ENCODE measurements around the gene PLOD1.
A peak's percentile ranks its signal among the peaks of the same experiment; 100 is the strongest.
"Not testable (repeated sequence)": the region's sequence is repeated elsewhere in the genome, so short reads cannot be mapped to it uniquely, and the experiment has no call there.

PLOD1 gene

DNA sequence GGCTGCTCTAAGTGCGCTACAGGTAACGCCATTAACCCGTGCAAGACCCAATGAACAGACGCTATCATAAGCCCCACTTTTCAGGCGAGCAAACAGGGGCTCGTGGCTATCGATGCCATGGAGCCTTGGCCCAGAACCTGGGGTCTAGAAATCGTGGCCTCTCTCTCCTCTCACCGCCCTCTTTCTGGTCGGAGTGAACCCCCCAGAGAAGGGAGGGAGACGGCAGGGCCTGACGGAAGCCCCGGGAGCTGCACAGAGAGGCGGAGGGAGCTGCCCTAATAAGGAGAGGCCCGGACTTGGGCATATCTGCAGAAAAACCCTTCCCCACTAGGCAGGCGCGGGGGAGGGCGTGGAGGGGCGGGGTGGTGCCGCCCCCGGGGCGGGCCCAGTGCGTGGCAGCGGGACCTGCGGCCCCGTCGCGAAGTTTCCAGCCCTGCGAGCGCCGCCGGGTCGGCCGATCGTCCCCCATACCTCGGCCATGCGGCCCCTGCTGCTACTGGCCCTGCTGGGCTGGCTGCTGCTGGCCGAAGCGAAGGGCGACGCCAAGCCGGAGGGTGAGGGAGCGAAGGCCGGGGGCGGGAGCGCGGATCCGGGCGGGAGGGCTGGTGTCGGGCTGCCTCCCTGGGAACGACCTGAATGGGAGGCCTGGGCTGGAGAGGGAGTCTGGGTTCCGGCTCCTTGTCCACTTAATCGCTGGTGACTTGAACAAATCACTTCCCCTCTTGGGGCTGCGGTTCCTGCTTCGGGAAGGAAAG, at the start of gene PLOD1:
TSS of gene PLOD1 (plus strand) at position 416 of the 755 bp plus-strand sequence. CDS start at position 479, 63 bp downstream.
- peak; percentile 75 for DNase-seq (ENCODE audit: low spot score)

GRCh38 chr1:11885916-11886315, 48.6 kb upstream of the PLOD1 start:
- no peak for DNase-seq (ENCODE audit: low spot score)

DNA sequence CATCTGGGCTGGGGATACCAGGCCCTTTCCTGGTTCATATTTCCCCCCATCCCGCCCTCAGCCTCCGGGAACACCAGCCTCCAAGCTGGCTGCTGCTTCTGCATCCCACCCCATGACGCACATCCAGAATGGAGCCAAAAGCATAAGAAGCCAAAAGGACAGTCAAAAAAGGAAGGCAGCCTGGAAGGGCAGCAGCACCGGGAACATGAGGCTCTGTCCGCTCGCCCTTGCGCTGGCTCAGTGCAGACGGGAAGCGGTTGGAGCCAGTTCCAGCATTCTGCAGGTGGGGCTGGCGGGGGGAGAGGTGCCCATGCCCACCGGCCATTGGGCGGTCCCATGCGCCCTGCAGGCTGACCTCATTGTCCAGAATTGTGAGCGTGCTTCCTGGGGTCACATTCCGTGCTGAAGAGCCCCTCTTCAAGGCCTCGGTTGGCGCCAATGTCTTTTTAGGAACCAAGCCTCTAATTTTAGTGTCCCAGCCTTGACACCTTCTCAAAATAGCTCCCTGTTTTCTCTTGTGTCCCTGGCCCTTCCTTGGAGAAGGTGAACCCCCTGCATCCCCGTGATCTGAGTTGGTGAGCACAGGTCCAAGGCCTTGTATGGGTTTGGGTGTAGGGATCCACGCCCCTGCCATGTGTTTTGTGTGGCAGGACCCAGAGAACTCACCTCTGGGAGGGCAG, 47.4 kb upstream of the PLOD1 start:
- no peak for DNase-seq (ENCODE audit: low spot score)

DNA sequence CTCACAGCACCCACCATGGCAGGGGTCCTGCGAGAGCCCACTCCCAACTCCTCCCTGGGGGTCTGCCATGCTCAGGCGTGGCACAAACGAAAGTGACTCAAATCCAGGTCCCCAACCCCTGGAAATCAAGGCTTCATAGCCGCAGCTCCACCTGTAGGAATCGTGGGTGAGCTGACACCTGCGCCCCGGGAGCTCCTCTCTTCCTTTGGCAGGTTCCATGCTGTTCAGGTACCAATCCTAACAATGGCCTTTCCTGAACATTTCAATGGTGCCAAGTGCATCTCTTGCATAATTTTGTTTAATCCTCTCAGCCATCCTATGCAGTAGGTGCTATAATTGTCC, 46.9 kb upstream of the PLOD1 start:
- DNase-seq (ENCODE audit: low spot score): no peak

DNA sequence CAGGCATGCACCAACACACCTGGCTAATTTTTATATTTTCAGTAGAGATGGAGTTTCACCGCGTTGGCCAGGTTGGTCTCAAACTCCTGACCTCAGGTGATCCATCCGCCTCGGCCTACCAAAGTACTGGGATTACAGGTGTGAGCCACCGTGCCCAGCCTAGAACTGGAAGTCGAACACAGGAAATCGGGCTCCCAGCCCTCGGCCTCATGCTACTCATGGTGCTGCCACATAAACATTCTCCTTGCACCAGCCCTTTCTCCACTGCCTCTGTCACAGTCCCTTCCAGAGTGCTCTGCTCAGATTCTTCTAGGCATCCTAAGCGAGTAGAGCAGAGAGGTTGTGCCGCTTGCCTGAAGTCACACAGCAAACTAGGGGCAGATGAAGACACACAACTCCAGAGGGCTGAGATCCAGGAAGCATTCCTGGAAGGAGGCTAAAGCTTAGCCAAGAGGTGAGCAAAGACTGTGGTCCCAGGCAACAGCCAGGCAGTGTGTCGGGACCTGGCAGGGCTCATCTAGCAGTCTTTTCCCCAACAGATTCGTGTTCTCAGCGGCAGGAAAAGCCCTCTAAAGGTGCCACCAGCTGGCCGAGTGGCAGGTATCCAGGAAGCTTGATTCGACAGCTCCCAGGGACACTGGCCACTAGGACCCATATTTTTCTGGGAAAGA, 46.2 kb upstream of the PLOD1 start:
- DNase-seq (ENCODE audit: low spot score): no peak

GRCh38 chr1:11888877-11889208, 45.7 kb upstream of the PLOD1 start:
- DNase-seq (ENCODE audit: low spot score): no peak

DNA sequence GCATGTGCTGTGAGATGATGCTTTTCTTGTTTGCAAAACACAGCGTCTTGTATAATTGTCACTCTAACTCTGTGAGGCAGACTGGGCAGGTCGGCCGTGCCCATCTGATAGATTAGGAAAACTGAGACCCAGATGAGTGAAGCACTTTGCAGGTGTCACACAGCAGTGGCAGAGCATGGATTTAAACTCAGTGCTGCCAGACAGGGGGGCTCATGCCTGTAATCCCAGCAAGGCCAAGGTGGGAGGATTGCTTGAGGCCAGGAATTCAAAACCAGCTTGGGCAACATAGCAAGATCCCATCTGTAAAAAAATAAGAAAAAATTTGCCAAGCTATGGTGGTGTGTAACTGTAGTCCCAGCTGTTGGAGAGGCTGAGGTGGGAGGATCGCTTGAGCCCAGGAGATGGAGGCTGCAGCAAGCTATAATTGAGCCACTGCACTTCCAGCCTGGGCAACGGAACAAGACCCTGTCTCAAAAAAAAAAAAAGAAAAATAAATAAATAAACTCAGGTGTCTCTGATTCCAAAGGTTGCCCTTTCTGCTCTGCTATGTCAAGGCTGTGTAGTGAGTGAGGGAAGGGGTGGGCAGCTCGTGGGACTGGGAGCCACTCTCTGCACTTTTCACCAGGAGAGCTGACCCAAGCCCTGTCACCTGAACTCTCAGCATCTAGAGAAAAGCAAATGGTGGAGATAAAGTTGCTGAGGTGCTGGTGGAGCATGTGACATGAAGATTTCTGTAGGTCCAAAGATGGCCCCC, 42.9 kb upstream of the PLOD1 start:
- DNase-seq (ENCODE audit: low spot score): no peak

- no peak for DNase-seq (ENCODE audit: low spot score)
Measured at GRCh38 chr1:11893907-11894251, 40.6 kb upstream of the PLOD1 start.

- not testable (repeated sequence) for DNase-seq (ENCODE audit: low spot score)
Measured at GRCh38 chr1:11894501-11894900, 40.0 kb upstream of the PLOD1 start.

DNA sequence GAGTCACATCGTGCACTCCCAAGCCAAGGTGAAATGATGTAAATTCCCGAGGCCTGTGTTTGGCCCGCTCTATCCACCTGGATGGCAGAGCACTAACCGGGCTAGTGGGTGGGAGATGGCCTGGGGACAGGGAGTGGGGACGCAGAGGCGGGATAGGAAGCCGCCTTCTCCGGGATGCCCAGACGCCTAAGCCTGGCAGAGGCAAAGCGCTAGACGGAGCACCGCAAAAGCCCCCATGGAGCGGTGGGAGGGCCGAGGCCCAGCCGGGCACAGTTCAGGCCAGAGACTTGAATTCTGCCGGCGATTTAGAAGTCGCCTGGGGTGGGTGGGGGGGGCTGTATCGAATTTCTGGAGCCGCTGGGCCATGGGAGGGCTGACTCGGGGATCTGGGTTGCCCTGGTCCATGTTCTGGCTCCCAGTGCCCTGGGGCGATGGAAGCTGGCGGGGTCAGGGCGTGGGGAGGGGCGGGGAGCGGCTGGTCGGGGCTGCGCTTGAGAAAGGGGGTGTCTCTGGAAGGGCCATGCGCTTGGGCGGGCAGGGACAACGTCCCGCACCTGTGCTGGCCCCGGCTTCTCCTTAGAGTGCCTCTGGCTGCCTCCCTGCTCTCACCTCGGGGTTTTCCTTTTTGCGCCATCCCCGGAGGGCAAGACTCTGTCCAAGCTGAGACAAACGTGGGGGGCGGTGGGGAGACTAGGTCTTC, 36.3 kb upstream of the PLOD1 start:
- no peak for DNase-seq (ENCODE audit: low spot score)

DNA sequence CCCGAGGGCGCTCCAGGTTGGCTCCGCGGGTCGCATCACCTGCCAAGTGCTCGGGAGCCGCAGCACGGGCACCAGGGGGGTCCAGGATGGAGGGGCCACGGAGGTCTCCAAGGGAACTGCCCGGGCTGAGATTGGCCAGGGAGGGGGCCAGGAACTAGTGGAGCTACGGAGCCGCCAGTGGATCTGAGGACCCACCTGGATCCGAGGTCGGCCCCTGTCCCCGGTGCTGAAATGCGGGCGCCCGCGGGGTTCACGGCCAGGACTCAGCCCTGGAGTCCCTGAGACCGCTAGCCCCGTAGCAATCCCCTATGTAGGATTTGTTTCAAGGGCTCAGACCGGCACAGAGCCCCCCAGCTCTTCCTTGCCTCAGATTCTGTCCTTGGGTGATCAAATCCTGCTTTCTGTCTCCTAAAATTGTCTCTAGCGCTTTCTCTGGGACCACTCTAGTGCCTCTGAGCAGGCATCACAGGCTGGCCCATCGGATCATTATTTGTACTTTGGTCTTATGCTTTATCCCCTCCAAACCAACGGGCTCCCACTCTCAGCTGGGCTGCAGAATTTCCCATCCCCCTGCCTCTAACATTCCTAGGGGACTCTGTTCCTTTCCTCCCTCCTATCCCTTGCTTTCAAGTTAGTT, 35.6 kb upstream of the PLOD1 start:
- DNase-seq (ENCODE audit: low spot score): no peak

DNA sequence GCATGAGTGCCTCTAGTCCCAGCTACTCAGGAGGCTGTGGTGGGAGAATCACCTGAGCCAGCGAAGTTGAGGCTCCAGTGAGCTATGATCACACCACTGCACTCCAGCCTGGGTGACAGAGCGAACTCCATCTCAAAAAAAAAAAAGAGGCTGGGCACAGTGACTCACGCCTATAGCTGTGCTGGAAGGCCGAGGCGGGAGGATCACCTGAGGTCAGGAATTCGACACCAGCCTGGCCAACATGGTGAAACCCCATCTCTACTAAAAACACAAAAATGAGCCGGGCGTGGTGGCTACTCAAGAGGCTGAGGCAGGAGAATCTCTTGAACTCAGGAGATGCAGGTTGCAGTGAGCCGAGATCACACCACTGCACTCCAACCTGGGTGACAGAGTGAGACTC, 33.1 kb upstream of the PLOD1 start:
- not testable (repeated sequence) for DNase-seq (ENCODE audit: low spot score)

- DNase-seq (ENCODE audit: low spot score): no peak
Measured at GRCh38 chr1:11903210-11903609, 31.3 kb upstream of the PLOD1 start.

DNA sequence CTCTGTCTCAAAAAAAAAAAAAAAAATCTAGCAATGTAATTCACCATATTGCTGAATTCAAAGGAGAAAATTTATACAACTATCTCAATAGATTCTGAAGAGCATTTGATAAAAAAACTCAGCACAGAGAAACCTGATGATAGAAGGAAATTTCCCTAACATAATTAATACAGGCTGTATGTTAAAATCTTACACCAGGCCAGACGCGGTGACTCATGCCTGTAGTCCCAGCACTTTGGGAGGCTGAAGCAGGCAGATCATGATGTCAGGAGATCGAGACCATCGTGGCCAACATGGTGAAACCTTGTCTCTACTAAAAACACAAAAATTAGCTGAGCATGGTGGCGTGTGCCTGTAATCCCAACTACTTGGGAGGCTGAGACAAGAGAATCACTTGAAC, 30.4 kb upstream of the PLOD1 start:
- DNase-seq (ENCODE audit: low spot score): not testable (repeated sequence)

DNA sequence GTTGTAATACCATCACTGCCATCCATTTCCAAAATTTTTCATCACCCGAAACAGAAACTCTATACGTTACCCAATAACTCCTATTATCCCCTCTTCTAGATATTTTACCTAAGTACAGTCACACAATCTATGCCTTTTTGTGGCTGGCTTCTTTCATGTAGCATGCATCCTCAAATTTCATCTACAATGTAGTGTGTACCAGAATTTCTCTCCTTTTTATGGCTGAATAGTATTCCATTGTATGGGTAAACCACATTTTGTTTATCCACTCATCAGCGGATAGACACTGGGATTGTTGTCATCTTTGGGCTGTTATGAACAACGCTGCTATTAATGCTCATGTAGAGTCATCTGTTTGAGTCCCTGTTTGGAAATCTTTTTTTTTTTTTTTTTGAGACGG, 29.5 kb upstream of the PLOD1 start:
- no peak for DNase-seq (ENCODE audit: low spot score)

- no peak for DNase-seq (ENCODE audit: low spot score)
Measured at GRCh38 chr1:11906870-11907269, 27.6 kb upstream of the PLOD1 start.

GRCh38 chr1:11907275-11908094, 27.0 kb upstream of the PLOD1 start:
- peak; percentile 94 for DNase-seq (ENCODE audit: low spot score)

DNA sequence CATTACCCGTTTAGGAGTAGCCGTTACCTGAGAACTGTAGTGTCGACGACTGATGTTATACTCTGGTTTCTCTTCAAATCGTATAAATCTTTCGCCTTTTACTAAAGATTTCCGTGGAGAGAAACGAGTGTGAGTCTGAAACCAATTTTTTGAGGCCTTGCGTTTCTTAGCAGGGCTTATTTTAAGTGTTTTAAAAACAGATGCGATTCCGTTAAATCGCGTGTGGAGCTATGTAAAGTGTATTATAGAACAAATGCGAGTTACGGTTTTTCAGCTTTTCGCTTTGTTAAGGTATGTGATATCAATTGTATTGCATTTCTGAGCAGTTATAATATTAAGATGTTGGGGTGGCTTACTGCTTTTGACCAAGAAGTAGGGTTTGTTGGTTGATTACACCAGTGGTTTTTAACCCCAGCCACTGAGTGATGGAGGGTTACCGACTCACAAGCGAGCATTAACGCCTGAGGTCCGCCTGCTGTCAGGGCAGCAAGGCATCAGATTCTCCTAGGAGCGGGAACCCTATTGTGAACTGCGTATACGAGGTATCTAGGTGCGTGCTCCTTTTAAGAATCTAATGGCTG, 26.3 kb upstream of the PLOD1 start:
- DNase-seq (ENCODE audit: low spot score): peak; percentile 96

DNA sequence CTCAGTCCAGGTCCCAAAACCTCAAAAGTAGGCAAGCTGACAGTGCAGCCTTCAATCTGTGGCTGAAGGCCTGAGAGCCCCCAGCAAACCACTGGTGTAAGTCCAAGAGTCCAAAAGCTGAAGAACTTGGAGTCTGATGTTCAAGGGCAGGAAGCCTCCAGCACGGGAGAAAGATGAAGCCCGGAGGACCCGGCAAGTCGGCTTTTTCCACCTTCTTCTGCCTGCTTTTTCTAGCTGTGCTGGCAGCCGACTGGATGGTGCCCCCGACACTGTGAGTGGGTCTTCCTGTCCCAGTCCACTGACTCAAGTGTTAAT, 23.6 kb upstream of the PLOD1 start:
- DNase-seq (ENCODE audit: low spot score): not testable (repeated sequence)

- DNase-seq (ENCODE audit: low spot score): no peak
Measured at GRCh38 chr1:11912000-11912399, 22.5 kb upstream of the PLOD1 start.
